Fibroblast of lung (primary cell): ENCODE data around the gene ALX3.

Experiments
- EZH2 ChIP-seq: IDR thresholded peaks from 2 replicates; pipeline ENCODE4 v1.5.1; 2012; ENCODE audit warnings: low read length, control low read depth, mild to moderate bottlenecking; ENCODE audit errors: missing control alignments
- TF ChIP-seq, protein P1 (sequence below), 2 donors: IDR thresholded peaks in 1 of 2; conservative IDR thresholded peaks in 1 of 2; 1 replicate in 1 of 2; 2 replicates in 1 of 2; pipeline ENCODE4 v1.5.1; 2011 to 2012; ENCODE audit warnings: low read length in 2 of 2, control low read depth in 1 of 2, inconsistent platforms in 1 of 2, low read depth in 1 of 2, mild to moderate bottlenecking in 1 of 2

DNA sequence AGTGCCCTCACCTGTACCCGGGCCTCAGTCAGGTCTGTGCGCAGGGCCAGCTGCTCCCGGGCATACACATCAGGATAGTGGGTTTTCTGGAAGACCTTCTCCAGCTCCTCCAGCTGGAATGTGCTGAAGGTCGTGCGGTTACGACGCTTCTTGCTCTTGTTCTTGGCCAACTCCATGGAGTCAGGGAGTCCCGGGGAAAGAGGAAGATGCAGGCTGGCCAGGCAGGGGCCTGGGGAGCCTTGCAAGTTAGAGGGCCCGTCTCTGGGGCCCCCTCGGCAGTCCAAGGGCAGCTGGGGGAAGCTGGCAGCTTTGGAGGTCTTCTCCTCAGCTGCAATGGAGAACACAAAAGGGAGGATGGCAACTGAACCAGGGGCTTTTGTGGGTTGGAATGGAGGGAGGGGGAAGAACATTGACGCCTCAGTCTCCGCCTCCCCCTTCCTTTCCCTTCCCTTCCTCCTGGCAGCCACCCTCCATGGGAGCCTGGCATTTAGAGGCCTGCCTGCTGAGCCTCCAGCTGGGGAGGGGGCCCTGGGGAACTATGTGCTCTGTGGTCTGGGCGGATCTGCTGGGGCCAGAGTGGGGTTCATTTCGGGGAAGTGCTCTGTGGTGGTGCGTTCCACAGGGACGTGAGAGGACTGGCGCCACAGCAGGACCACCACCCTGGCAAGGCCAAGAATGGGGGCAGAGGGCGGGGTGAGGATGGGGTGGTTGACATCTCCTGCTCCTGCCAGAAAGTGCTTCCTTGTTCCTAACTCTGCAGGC is 5.7 kb downstream of the ALX3 start:
- TF ChIP-seq, protein P1, sequence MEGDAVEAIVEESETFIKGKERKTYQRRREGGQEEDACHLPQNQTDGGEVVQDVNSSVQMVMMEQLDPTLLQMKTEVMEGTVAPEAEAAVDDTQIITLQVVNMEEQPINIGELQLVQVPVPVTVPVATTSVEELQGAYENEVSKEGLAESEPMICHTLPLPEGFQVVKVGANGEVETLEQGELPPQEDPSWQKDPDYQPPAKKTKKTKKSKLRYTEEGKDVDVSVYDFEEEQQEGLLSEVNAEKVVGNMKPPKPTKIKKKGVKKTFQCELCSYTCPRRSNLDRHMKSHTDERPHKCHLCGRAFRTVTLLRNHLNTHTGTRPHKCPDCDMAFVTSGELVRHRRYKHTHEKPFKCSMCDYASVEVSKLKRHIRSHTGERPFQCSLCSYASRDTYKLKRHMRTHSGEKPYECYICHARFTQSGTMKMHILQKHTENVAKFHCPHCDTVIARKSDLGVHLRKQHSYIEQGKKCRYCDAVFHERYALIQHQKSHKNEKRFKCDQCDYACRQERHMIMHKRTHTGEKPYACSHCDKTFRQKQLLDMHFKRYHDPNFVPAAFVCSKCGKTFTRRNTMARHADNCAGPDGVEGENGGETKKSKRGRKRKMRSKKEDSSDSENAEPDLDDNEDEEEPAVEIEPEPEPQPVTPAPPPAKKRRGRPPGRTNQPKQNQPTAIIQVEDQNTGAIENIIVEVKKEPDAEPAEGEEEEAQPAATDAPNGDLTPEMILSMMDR (conservative IDR thresholded peaks at IDR 0.05 in 1 of 2, IDR thresholded peaks at IDR 0.05 in 1 of 2; ENCODE audit: low read depth in 1 of 2, low read length in 2 of 2), result no peak
- TF ChIP-seq EZH2, result no peak
